B cell (primary cell): Measurements from ENCODE around the gene MAP3K20. TPM values are rescaled to one million over a fixed set of nuclear protein-coding genes. Genes with fewer than 3 reads are reported as not detected.

Source experiments
- ATAC-seq: fragments of 200-7000 bp; cut with Tn5 transposase; one replicate; pipeline ENCODE4 v1.10.0; 2021; ENCODE audit warnings: low read depth, mild to moderate bottlenecking, moderate number of reproducible peaks, moderate library complexity
- CTCF ChIA-PET: fragments of 350-600 bp; sonication (Branson Sonifier 250); formaldehyde crosslinking; loops from one replicate; lab custom pipeline; 2021; ENCODE audit warnings: antibody characterized with exemption, inconsistent platforms; lab: Charles Lee
- POLR2A ChIA-PET: fragments of 350-600 bp; sonication (Branson Sonifier 250); formaldehyde crosslinking; loops from one replicate; lab custom pipeline; 2021; ENCODE audit warnings: antibody characterized with exemption; lab: Charles Lee
- DNase-seq: peaks from one replicate; pipeline ENCODE4 v3.0.0; 2013
- H2AFZ ChIP-seq: 2 replicates; pipeline ENCODE4 v1.6.1; 2012; ENCODE audit warnings: mild to moderate bottlenecking, low read depth, low read length; ENCODE audit not compliant: insufficient read depth, poor library complexity, severe bottlenecking
- H3K27ac ChIP-seq, 2 donors: 1 replicate in 1 of 2; 2 replicates in 1 of 2; pipeline ENCODE4 v1.5.1; 2012 to 2013; ENCODE audit warnings: low read length in 2 of 2, mild to moderate bottlenecking in 2 of 2, moderate library complexity in 1 of 2
- H3K27me3 ChIP-seq, 4 experiments: fragments of 200-600 bp in 1 of 4; sonication (generic) in 1 of 4; replicated peaks in 1 of 4; 1 replicate in 2 of 4; 2 replicates in 2 of 4; pipeline versions ENCODE4 v1.6.1 to v1.7.0; 2013 to 2016; ENCODE audit warnings: low read length in 3 of 4, mild to moderate bottlenecking in 2 of 4, mixed read lengths in 1 of 4, moderate library complexity in 1 of 4; ENCODE audit not compliant: insufficient read depth in 4 of 4, control insufficient read depth in 3 of 4; ENCODE audit errors: control extremely low read depth in 1 of 4
- H3K36me3 ChIP-seq, 2 experiments: replicated peaks in 1 of 2; 1 replicate in 1 of 2; 2 replicates in 1 of 2; pipeline versions ENCODE4 v1.6.1 to v1.7.1; 2013; ENCODE audit warnings: low read length in 1 of 2; ENCODE audit not compliant: insufficient read depth in 2 of 2, control insufficient read depth in 1 of 2; ENCODE audit errors: control extremely low read depth in 1 of 2, extremely low read depth in 1 of 2
- H3K4me1 ChIP-seq, 2 donors: fragments of 200-600 bp in 1 of 2; sonication (generic) in 1 of 2; 1 replicate in 1 of 2; 2 replicates in 1 of 2; pipeline versions ENCODE4 v1.5.1 to v1.6.1; 2013 to 2017; ENCODE audit warnings: low read length in 2 of 2; ENCODE audit not compliant: control insufficient read depth in 2 of 2, insufficient read depth in 2 of 2
- H3K4me2 ChIP-seq: replicated peaks from 2 replicates; pipeline ENCODE3; 2012; ENCODE audit warnings: mild to moderate bottlenecking, low read depth, low read length; ENCODE audit not compliant: poor library complexity, severe bottlenecking
- H3K4me3 ChIP-seq, 5 experiments: fragments of 200-600 bp in 1 of 5; sonication (generic) in 1 of 5; 1 replicate in 3 of 5; 2 replicates in 2 of 5; pipeline versions ENCODE4 v1.5.1 to v1.7.0; 2011 to 2016; ENCODE audit warnings: low read length in 4 of 5, mild to moderate bottlenecking in 4 of 5, low read depth in 2 of 5, control low read depth in 1 of 5, moderate library complexity in 1 of 5; ENCODE audit not compliant: insufficient read depth in 1 of 5; ENCODE audit errors: control extremely low read depth in 1 of 5, extremely low read depth in 1 of 5
- H3K79me2 ChIP-seq: fragments of 200-600 bp; sonication (generic); one replicate; pipeline ENCODE4 v1.6.0; 2016; ENCODE audit warnings: low read length; ENCODE audit not compliant: control insufficient read depth, insufficient read depth
- H3K9ac ChIP-seq: fragments of 200-600 bp; sonication (generic); 2 replicates; pipeline ENCODE4 v1.6.1; 2017; ENCODE audit warnings: mild to moderate bottlenecking, low read length, moderate library complexity
- H3K9me3 ChIP-seq, 3 donors: one replicate each; pipeline versions ENCODE4 v1.6.1 to v1.7.1; 2013; ENCODE audit warnings: low read length in 2 of 3; ENCODE audit not compliant: control insufficient read depth in 2 of 3, insufficient read depth in 1 of 3; ENCODE audit errors: control extremely low read depth in 1 of 3
- H4K20me1 ChIP-seq: 2 replicates; pipeline ENCODE4 v1.6.0; 2012; ENCODE audit warnings: mild to moderate bottlenecking, low read length; ENCODE audit not compliant: insufficient read depth, control insufficient read depth, poor library complexity, severe bottlenecking
- H3K27ac Mint-ChIP-seq: one replicate; pipeline ENCODE4 v1.8.0; 2021; ENCODE audit warnings: mixed read lengths
- H3K27me3 Mint-ChIP-seq: one replicate; pipeline ENCODE4 v1.8.0; 2021; ENCODE audit warnings: mixed read lengths
- H3K4me1 Mint-ChIP-seq: one replicate; pipeline ENCODE4 v1.8.0; 2021; ENCODE audit warnings: mixed read lengths
- H3K4me3 Mint-ChIP-seq: one replicate; pipeline ENCODE4 v1.8.0; 2021; ENCODE audit warnings: mixed read lengths
- H3K9me3 Mint-ChIP-seq: one replicate; pipeline ENCODE4 v1.8.0; 2022; ENCODE audit warnings: mixed read lengths; ENCODE audit not compliant: insufficient read depth
- CTCF ChIP-seq: fragments of 200-600 bp; IDR thresholded peaks from one replicate; pipeline ENCODE4 v1.8.0; 2022; ENCODE audit warnings: antibody characterized with exemption, mild to moderate bottlenecking
- EZH2 ChIP-seq: IDR thresholded peaks from 2 replicates; pipeline ENCODE4 v1.6.1; 2012; ENCODE audit warnings: borderline replicate concordance, low read depth, mild to moderate bottlenecking, moderate library complexity, low read length; ENCODE audit not compliant: insufficient read depth, poor library complexity, severe bottlenecking
- WGBS: methylation state at CpG from one replicate; pipeline ENCODE4 v1.1.5; 2013; ENCODE audit warnings: missing lambda C conversion rate; ENCODE audit not compliant: insufficient coverage; 5-methylcytosine and 5-hydroxymethylcytosine counted together
- intact Hi-C: fragments of 100-400 bp; cut with micrococcal nuclease; formaldehyde crosslinking; loops from one replicate; pipeline ENCODE4 v1.10.0; 2022
- polyA plus RNA-seq: library from polyadenylated mRNA; depleted of rRNA; stranded (reverse); fragments of >200 nt; gene quantifications from 2 replicates; pipeline ENCODE4 v1.2.3, GENCODE V29; 2012
- total RNA-seq, 2 donors: library from RNA; stranded (reverse); fragments of 120-200 nt in 1 of 2; gene quantifications; 1 replicate in 1 of 2; 2 replicates in 1 of 2; pipeline versions ENCODE4 v1.2.3 to v1.2.4, GENCODE V29; 2013 to 2022

MAP3K20 gene
- total and polyA plus RNA-seq, 2 donors (not counting 1 experiment from before 2014, with no cell fraction given) = 2.2 to 9.1 TPM

GRCh38 chr2:173109253-173110188, 33.9 kb downstream of the MAP3K20 start:
- Histone ChIP-seq H2AFZ (no peak overlapping the region), H3K27ac (no peak overlapping the region), H3K36me3 (no peaks in the 10 kb centered on the region), H3K9ac (no peak overlapping the region), H3K4me3 (no peak overlapping the region), H3K27me3 (no peaks in the 10 kb centered on the region), H3K4me2 (no peak overlapping the region), H4K20me1 (no peaks in the 10 kb centered on the region), H3K4me1 (peaks cover 0 to 5% of the 10 kb centered on the region in 2 donors), H3K9me3 (no peaks in the 10 kb centered on the region), H3K79me2 (peaks cover 8% of the 10 kb centered on the region)
- no peak for DNase-seq
- H3K4me1 Mint-ChIP-seq = peaks cover 12% of the 10 kb centered on the region
- CTCF ChIA-PET = no interaction called here
- H3K27me3 Mint-ChIP-seq = no peaks in the 10 kb centered on the region
- no peak for TF ChIP-seq CTCF
- TF ChIP-seq EZH2 = no peak
- WGBS = no CpG with 5 or more reads among the region's 6 CpGs
- H3K27ac Mint-ChIP-seq = no peak overlapping the region
- intact Hi-C loops = no loop called here
- POLR2A ChIA-PET = no interaction called here
- H3K4me3 Mint-ChIP-seq = no peak overlapping the region
- ATAC-seq = no peak
- peaks cover 4% of the 10 kb centered on the region for H3K9me3 Mint-ChIP-seq

DNA sequence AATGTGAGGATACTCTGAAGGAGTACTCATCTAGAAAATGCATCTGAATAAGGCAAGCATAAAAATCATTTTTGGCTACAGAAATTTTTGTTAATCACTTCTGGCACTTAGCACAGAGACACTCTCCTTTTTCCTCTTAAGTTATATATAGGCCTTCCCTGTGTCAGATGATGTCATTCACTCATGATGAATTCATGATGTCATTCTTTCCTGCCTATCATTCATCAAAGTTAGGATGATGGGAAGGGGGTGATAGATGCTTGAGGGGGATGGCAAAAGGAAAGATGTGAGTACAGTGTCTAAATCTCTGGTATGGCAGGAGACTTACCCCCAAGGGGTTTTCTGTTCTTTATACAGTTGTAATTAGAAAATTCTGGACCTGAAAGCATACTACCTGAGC, 42.0 kb downstream of the MAP3K20 start:
- intact Hi-C loops = no loop called here
- TF ChIP-seq CTCF (no peak), EZH2 (no peak)
- ChIA-PET POLR2A (no interaction called here), CTCF (no interaction called here)
- Mint-ChIP-seq H3K9me3 (no peaks in the 10 kb centered on the region), H3K27ac (no peak overlapping the region), H3K27me3 (no peaks in the 10 kb centered on the region), H3K4me3 (no peak overlapping the region), H3K4me1 (peaks cover 18% of the 10 kb centered on the region)
- no peak overlapping the region for H3K27ac ChIP-seq
- H4K20me1 ChIP-seq = no peaks in the 10 kb centered on the region
- no peaks in the 10 kb centered on the region for H3K9me3 ChIP-seq
- H3K36me3 ChIP-seq = no peaks in the 10 kb centered on the region
- no peak overlapping the region for H3K4me2 ChIP-seq
- no peak for ATAC-seq
- H3K79me2 ChIP-seq = peaks cover 14% of the 10 kb centered on the region
- no peak overlapping the region for H3K4me3 ChIP-seq
- H2AFZ ChIP-seq = no peak overlapping the region
- no peak overlapping the region for H3K9ac ChIP-seq
- DNase-seq = no peak
- H3K4me1 ChIP-seq = peaks cover 5 to 16% of the 10 kb centered on the region in 2 donors
- no peaks in the 10 kb centered on the region for H3K27me3 ChIP-seq
